GM10847 (cell line): ENCODE measurements around the gene CHTF8.

Experiments
- POLR2A ChIP-seq: IDR thresholded peaks from 2 replicates; pipeline ENCODE4 v1.6.1; 2011; ENCODE audit not compliant: insufficient read length; ENCODE audit errors: extremely low read depth

CHTF8 gene

GRCh38 chr16:69108064-69108904, 24.1 kb downstream of the CHTF8 start:
- no peak for TF ChIP-seq POLR2A

- TF ChIP-seq POLR2A, result no peak
Observed at GRCh38 chr16:69107316-69107962, 24.9 kb downstream of the CHTF8 start.

- no peak for TF ChIP-seq POLR2A
Observed at GRCh38 chr16:69106491-69107315, 25.7 kb downstream of the CHTF8 start.

- no peak for TF ChIP-seq POLR2A
Observed at GRCh38 chr16:69105501-69106361, 26.7 kb downstream of the CHTF8 start, which contains the start of gene HAS3. HAS3 (plus strand) TSS chr16:69105653; CDS start chr16:69109396, 3,743 bp downstream.

- TF ChIP-seq POLR2A, result no peak
Observed at GRCh38 chr16:69100071-69100691, 32.2 kb downstream of the CHTF8 start.

- TF ChIP-seq POLR2A, result no peak
Observed at GRCh38 chr16:69095193-69095592, 37.2 kb downstream of the CHTF8 start.

- no peak for TF ChIP-seq POLR2A
Observed at GRCh38 chr16:69094501-69094900, 37.9 kb downstream of the CHTF8 start.

- no peak for TF ChIP-seq POLR2A
Observed at GRCh38 chr16:69093974-69094373, 38.4 kb downstream of the CHTF8 start.

- no peak for TF ChIP-seq POLR2A
Observed at GRCh38 chr16:69089091-69089910, 43.1 kb downstream of the CHTF8 start.

- no peak for TF ChIP-seq POLR2A
Observed at GRCh38 chr16:69088684-69089083, 43.7 kb downstream of the CHTF8 start.

GRCh38 chr16:69087161-69087581, 45.2 kb downstream of the CHTF8 start:
- TF ChIP-seq POLR2A, result no peak

- no peak for TF ChIP-seq POLR2A
Observed at GRCh38 chr16:69085032-69085695, 47.2 kb downstream of the CHTF8 start.

- no peak for TF ChIP-seq POLR2A
Observed at GRCh38 chr16:69084289-69084688, 48.1 kb downstream of the CHTF8 start.
